GM23338 (cell line): ENCODE data around the gene JAG2.

Experiments
- CREB1 ChIP-seq: fragments of 250-450 bp; sonication (Bioruptor Pico); IDR thresholded peaks from 2 replicates; pipeline ENCODE4 v1.5.0; 2020; ENCODE audit warnings: low read depth, mild to moderate bottlenecking, moderate library complexity
- CTCF ChIP-seq, 2 experiments: fragments of 200-600 bp in 1 of 2; sonication (generic) in 1 of 2; conservative IDR thresholded peaks; 2 replicates each; pipeline versions ENCODE4 v1.5.1 to v1.6.1; 2016 to 2017; ENCODE audit warnings: antibody characterized with exemption in 2 of 2, low read depth in 2 of 2, mild to moderate bottlenecking in 2 of 2, moderate library complexity in 1 of 2
- EZH2 ChIP-seq: fragments of 200-600 bp; sonication (generic); IDR thresholded peaks from one replicate; pipeline ENCODE4 v1.8.0; 2017; ENCODE audit warnings: antibody characterized with exemption, mild to moderate bottlenecking, low read depth; ENCODE audit not compliant: unreplicated experiment
- EZH2phosphoT487 ChIP-seq: fragments of 200-600 bp; sonication (generic); IDR thresholded peaks from one replicate; pipeline ENCODE4 v1.8.1; 2018; ENCODE audit warnings: antibody characterized with exemption; ENCODE audit not compliant: unreplicated experiment
- POLR2AphosphoS5 ChIP-seq: IDR thresholded peaks from 2 replicates; pipeline ENCODE4 v1.6.1; 2016; ENCODE audit warnings: antibody characterized with exemption, low read depth

GRCh38 chr14:105165761-105166485 lies 2.7 kb downstream of the JAG2 start:
- no peak for TF ChIP-seq CTCF (conservative IDR thresholded peaks at IDR 0.05; ENCODE audit: low read depth in 2 of 2)
- no peak for TF ChIP-seq EZH2phosphoT487
- no peak for TF ChIP-seq POLR2AphosphoS5
- TF ChIP-seq CREB1, result no peak
- no peak for TF ChIP-seq EZH2
